OCI-LY1 (cell line): ENCODE measurements around the gene FRMD4A.
"Not testable (repeated sequence)": the region's sequence is repeated elsewhere in the genome, so short reads cannot be mapped to it uniquely, and the experiment has no call there.

Experiments
- H2AFZ ChIP-seq: fragments of 200-600 bp; sonication (generic), shearing (Covaris generic); 2 replicates; pipeline ENCODE4 v1.6.0; 2014; ENCODE audit warnings: antibody characterized with exemption, mild to moderate bottlenecking, low read length
- H3F3A ChIP-seq: fragments of 200-600 bp; sonication (generic), shearing (Covaris generic); 2 replicates; pipeline ENCODE4 v1.6.0; 2014; ENCODE audit warnings: mild to moderate bottlenecking, antibody characterized with exemption, low read length, moderate library complexity; ENCODE audit not compliant: insufficient read depth
- H3K27ac ChIP-seq: fragments of 200-600 bp; sonication (generic); 2 replicates; pipeline ENCODE4 v1.5.1; 2014; ENCODE audit warnings: low read length, mixed run types, mild to moderate bottlenecking, low read depth; ENCODE audit not compliant: poor library complexity, severe bottlenecking
- H3K27me3 ChIP-seq: fragments of 200-600 bp; sonication (generic); 2 replicates; pipeline ENCODE4 v1.6.0; 2014; ENCODE audit warnings: antibody characterized with exemption, mild to moderate bottlenecking, low read length, moderate library complexity; ENCODE audit not compliant: insufficient read depth
- H3K36me3 ChIP-seq: fragments of 200-600 bp; sonication (generic); 2 replicates; pipeline ENCODE4 v1.6.1; 2014; ENCODE audit warnings: mild to moderate bottlenecking, antibody characterized with exemption, low read length, moderate library complexity, mixed read lengths; ENCODE audit not compliant: insufficient read depth
- H3K4me1 ChIP-seq: fragments of 200-600 bp; sonication (generic); 2 replicates; pipeline ENCODE4 v1.5.1; 2014; ENCODE audit warnings: mild to moderate bottlenecking, low read length, moderate library complexity; ENCODE audit not compliant: insufficient read depth, severe bottlenecking
- H3K4me2 ChIP-seq: fragments of 200-600 bp; sonication (generic), shearing (Covaris generic); 2 replicates; pipeline ENCODE4 v1.6.1; 2014; ENCODE audit warnings: low read length
- H3K4me3 ChIP-seq: fragments of 200-600 bp; sonication (generic); 2 replicates; pipeline ENCODE4 v1.5.1; 2014; ENCODE audit warnings: low read length, low read depth, mild to moderate bottlenecking, mixed read lengths; ENCODE audit not compliant: poor library complexity, severe bottlenecking
- H3K79me2 ChIP-seq: fragments of 200-600 bp; shearing (Covaris generic); 2 replicates; pipeline ENCODE4 v1.6.1; 2016; ENCODE audit warnings: mixed run types, low read length, mixed read lengths; ENCODE audit not compliant: insufficient read depth
- H3K9ac ChIP-seq: fragments of 200-600 bp; sonication (generic), shearing (Covaris generic); 2 replicates; pipeline ENCODE4 v1.6.1; 2014; ENCODE audit warnings: mild to moderate bottlenecking, low read length, mixed read lengths
- H3K9me2 ChIP-seq: fragments of 200-600 bp; sonication (generic), shearing (Covaris generic); 2 replicates; pipeline ENCODE4 v1.6.1; 2014; ENCODE audit warnings: low read depth, mild to moderate bottlenecking, low read length, mixed read lengths
- H3K9me3 ChIP-seq: fragments of 200-600 bp; shearing (Covaris generic); 2 replicates; pipeline ENCODE4 v1.6.1; 2014; ENCODE audit warnings: low read length, mixed read lengths
- H4K20me1 ChIP-seq: fragments of 200-600 bp; sonication (generic), shearing (Covaris generic); 2 replicates; pipeline ENCODE4 v1.6.0; 2016; ENCODE audit warnings: mild to moderate bottlenecking, low read length; ENCODE audit not compliant: insufficient read depth
- CTCF ChIP-seq: fragments of 200-600 bp; sonication (generic), shearing (Covaris generic); IDR thresholded peaks from 2 replicates; pipeline ENCODE4 v1.5.1; 2017; ENCODE audit warnings: mild to moderate bottlenecking, antibody characterized with exemption, low read length, moderate library complexity, mixed read lengths
- EZH2 ChIP-seq: fragments of 200-600 bp; sonication (generic), shearing (Covaris generic); IDR thresholded peaks from 2 replicates; pipeline ENCODE4 v1.8.0; 2017; ENCODE audit warnings: borderline replicate concordance, mixed run types, mild to moderate bottlenecking, antibody characterized with exemption, low read length, moderate library complexity, mixed read lengths

The FRMD4A gene

GRCh38 chr10:14220026-14220425 is 110.7 kb downstream of the FRMD4A start:
- no peaks in the 10 kb centered on the region for H3K4me1 ChIP-seq
- H3K79me2 ChIP-seq: no peaks in the 10 kb centered on the region
- no peaks in the 10 kb centered on the region for H3K36me3 ChIP-seq

GRCh38 chr10:14219411-14219810 is 111.3 kb downstream of the FRMD4A start:
- H3K9ac ChIP-seq: no peak overlapping the region
- H3K4me2 ChIP-seq: no peak overlapping the region
- no peak overlapping the region for H3K27ac ChIP-seq
- H3K9me3 ChIP-seq: no peaks in the 10 kb centered on the region
- H2AFZ ChIP-seq: no peak overlapping the region
- TF ChIP-seq EZH2 (no peak), CTCF (no peak)
- H4K20me1 ChIP-seq: no peaks in the 10 kb centered on the region
- no peaks in the 10 kb centered on the region for H3K4me1 ChIP-seq
- no peaks in the 10 kb centered on the region for H3K27me3 ChIP-seq
- no peaks in the 10 kb centered on the region for H3K36me3 ChIP-seq
- no peaks in the 10 kb centered on the region for H3K79me2 ChIP-seq
- H3K4me3 ChIP-seq: no peak overlapping the region
- no peaks in the 10 kb centered on the region for H3F3A ChIP-seq
- no peaks in the 10 kb centered on the region for H3K9me2 ChIP-seq

More at GRCh38 chr10:14220026-14220425, 110.7 kb downstream of the FRMD4A start:
- Histone ChIP-seq H3K4me2 (no peak overlapping the region), H2AFZ (no peak overlapping the region), H3K9me2 (no peaks in the 10 kb centered on the region), H3K4me3 (no peak overlapping the region), H3K9ac (no peak overlapping the region), H3K9me3 (no peaks in the 10 kb centered on the region), H4K20me1 (no peaks in the 10 kb centered on the region), H3K27me3 (no peaks in the 10 kb centered on the region), H3K27ac (no peak overlapping the region), H3F3A (no peaks in the 10 kb centered on the region)
- no peak for TF ChIP-seq CTCF
- TF ChIP-seq EZH2: no peak

- no peak overlapping the region for H3K27ac ChIP-seq
- no peak overlapping the region for H3K9ac ChIP-seq
- no peaks in the 10 kb centered on the region for H3K9me2 ChIP-seq
- H3F3A ChIP-seq: no peaks in the 10 kb centered on the region
- no peaks in the 10 kb centered on the region for H3K79me2 ChIP-seq
- H3K4me2 ChIP-seq: no peak overlapping the region
- H3K4me1 ChIP-seq: no peaks in the 10 kb centered on the region
- H2AFZ ChIP-seq: no peak overlapping the region
- H3K36me3 ChIP-seq: no peaks in the 10 kb centered on the region
- no peaks in the 10 kb centered on the region for H3K27me3 ChIP-seq
- H4K20me1 ChIP-seq: no peaks in the 10 kb centered on the region
- TF ChIP-seq CTCF: no peak
- TF ChIP-seq EZH2: no peak
- H3K4me3 ChIP-seq: no peak overlapping the region
- no peaks in the 10 kb centered on the region for H3K9me3 ChIP-seq
Measured at GRCh38 chr10:14215641-14216040, 115.1 kb downstream of the FRMD4A start.

DNA sequence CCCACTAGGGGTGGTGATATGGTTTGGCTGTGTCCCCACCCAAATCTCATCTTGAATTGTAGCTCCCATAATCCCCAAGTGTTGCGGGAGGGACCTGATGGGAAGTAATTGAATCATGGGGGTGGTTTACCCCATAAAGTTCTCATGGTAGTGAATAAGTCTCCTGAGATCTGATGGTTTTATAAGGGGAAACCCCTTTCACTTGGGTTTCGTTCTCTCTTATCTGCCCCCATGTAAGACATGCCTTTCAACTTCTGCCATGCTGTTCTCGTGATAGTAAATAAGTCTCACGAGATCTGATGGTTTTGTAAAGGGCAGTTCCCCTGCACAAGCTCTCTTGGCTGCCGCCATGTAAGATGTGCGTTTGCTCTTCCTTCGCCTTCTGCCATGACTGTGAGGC is 117.0 kb downstream of the FRMD4A start:
- H3K79me2 ChIP-seq, H3K36me3 ChIP-seq, H3K27ac ChIP-seq, H3K4me3 ChIP-seq, H3K27me3 ChIP-seq, H3K9ac ChIP-seq, H3K4me2 ChIP-seq, H3K9me2 ChIP-seq, H3K9me3 ChIP-seq, H3F3A ChIP-seq, H2AFZ ChIP-seq, H4K20me1 ChIP-seq, H3K4me1 ChIP-seq: not testable (repeated sequence)
